Esophagus (tissue), 2 donors: ENCODE results near the gene FER1L5. TPM values are rescaled to one million over a fixed set of nuclear protein-coding genes. Genes with fewer than 3 reads are reported as not detected.

ENCODE experiments used
- H3K27ac ChIP-seq, 2 donors: one replicate each; pipeline ENCODE4 v1.5.1; 2013; ENCODE audit warnings: low read depth in 2 of 2, mild to moderate bottlenecking in 2 of 2, inconsistent platforms in 1 of 2, low read length in 1 of 2, moderate library complexity in 1 of 2
- H3K27me3 ChIP-seq, 2 donors: one replicate each; pipeline ENCODE4 v1.6.1; 2013; ENCODE audit warnings: low read length in 2 of 2, control low read depth in 1 of 2, mild to moderate bottlenecking in 1 of 2; ENCODE audit not compliant: insufficient read depth in 2 of 2, control insufficient read depth in 1 of 2
- H3K36me3 ChIP-seq, 2 donors: one replicate each; pipeline ENCODE4 v1.6.1; 2013; ENCODE audit warnings: low read length in 1 of 2; ENCODE audit not compliant: control insufficient read depth in 2 of 2, insufficient read depth in 2 of 2
- H3K4me1 ChIP-seq, 2 donors: one replicate each; pipeline ENCODE4 v1.6.1; 2013; ENCODE audit warnings: low read length in 1 of 2; ENCODE audit not compliant: control insufficient read depth in 2 of 2, insufficient read depth in 2 of 2
- H3K4me3 ChIP-seq, 2 donors: one replicate each; pipeline ENCODE4 v1.5.1; 2013; ENCODE audit warnings: low read length in 2 of 2, mild to moderate bottlenecking in 2 of 2, low read depth in 1 of 2, moderate library complexity in 1 of 2
- H3K9me3 ChIP-seq, 2 donors: one replicate each; pipeline ENCODE4 v1.6.1; 2013; ENCODE audit warnings: mild to moderate bottlenecking in 2 of 2, low read depth in 1 of 2, low read length in 1 of 2, moderate library complexity in 1 of 2; ENCODE audit not compliant: control insufficient read depth in 2 of 2, insufficient read depth in 1 of 2
- WGBS, 2 donors: extraction: QIAGEN DNeasy Blood & Tissue Kit; methylation state at CpG; one replicate each; pipeline ENCODE4 v1.1.7; 2013; 5-methylcytosine and 5-hydroxymethylcytosine counted together
- polyA plus RNA-seq, 2 donors: library from polyadenylated mRNA; stranded (reverse); fragments of 200-250 nt; gene quantifications; one replicate each; pipeline ENCODE4 v1.2.3, GENCODE V29; 2013
- donor health status: healthy with polysubstance abuse.
- donor health status: Bipolar disorder and iron deficiency.

FER1L5 gene
- polyA plus RNA-seq, 2 donors: 0.02 to 0.20 TPM

GRCh38 chr2:96730212-96730611, 87.6 kb downstream of the FER1L5 start:
- H3K4me1 ChIP-seq: no peaks in the 10 kb centered on the region

GRCh38 chr2:96733931-96734330, 91.4 kb downstream of the FER1L5 start:
- Histone ChIP-seq H3K36me3 (peaks cover 14 to 20% of the 10 kb centered on the region in 2 donors), H3K4me1 (no peaks in the 10 kb centered on the region), H3K9me3 (no peaks in the 10 kb centered on the region), H3K4me3 (no peak overlapping the region), H3K27ac (no peak overlapping the region), H3K27me3 (no peaks in the 10 kb centered on the region)
- WGBS, 2 donors: 83% methylated on average over 3 of the region's 3 CpGs

More at GRCh38 chr2:96730212-96730611, 87.6 kb downstream of the FER1L5 start:
- peaks cover 14 to 25% of the 10 kb centered on the region in 2 donors for H3K36me3 ChIP-seq
- H3K4me3 ChIP-seq: no peak overlapping the region
- no peaks in the 10 kb centered on the region for H3K9me3 ChIP-seq
- H3K27me3 ChIP-seq: no peaks in the 10 kb centered on the region
- H3K27ac ChIP-seq: no peak overlapping the region
- 63 to 77% methylated on average over 2 of the region's 2 CpGs for WGBS, 2 donors

DNA sequence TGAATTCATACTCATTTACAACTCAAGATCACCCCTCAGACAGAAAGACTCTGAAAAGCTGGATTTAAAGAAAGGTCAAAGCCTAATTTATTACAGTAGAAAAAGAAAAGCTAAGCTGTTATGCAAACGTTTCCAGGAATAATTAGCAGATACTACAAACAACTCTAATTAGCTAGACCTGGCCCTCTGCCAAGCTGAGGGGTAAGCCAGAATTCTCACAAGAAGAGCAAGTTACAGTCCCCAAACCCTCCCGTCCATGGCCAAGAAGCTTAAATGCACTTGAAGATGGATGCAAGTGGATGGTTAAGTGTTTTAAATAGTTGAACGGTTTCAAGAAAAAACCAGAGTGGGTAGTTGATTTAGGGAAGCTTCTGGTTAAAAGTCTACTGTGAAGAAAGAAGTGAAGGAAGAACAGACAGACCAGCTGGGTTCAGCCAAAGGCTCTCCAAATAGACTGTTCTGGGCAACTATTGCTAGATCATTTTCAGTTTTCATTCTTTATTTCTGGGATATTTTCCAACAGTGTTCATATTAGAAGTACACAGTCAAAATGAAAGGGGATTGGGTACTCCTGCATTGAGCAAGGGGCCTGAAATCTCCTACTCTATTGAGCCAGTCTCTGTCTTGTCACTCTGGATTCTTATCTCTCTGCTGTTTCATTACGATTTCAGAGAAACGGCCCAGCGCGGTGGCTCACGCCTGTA, 92.5 kb downstream of the FER1L5 start:
- H3K36me3 ChIP-seq: peaks cover 14 to 20% of the 10 kb centered on the region in 2 donors
- no peaks in the 10 kb centered on the region for H3K27me3 ChIP-seq
- H3K4me3 ChIP-seq: no peak overlapping the region
- H3K27ac ChIP-seq: no peak overlapping the region
- WGBS, 2 donors: 68 to 70% methylated on average over 8 of the region's 8 CpGs
- H3K4me1 ChIP-seq: no peaks in the 10 kb centered on the region
- H3K9me3 ChIP-seq: no peaks in the 10 kb centered on the region

- Histone ChIP-seq H3K36me3 (peaks cover 6 to 12% of the 10 kb centered on the region in 2 donors), H3K4me3 (no peak overlapping the region), H3K27ac (no peak overlapping the region), H3K27me3 (no peaks in the 10 kb centered on the region), H3K4me1 (no peaks in the 10 kb centered on the region), H3K9me3 (no peaks in the 10 kb centered on the region)
- WGBS, 2 donors: 70 to 73% methylated on average over 2 of the region's 2 CpGs
Measured at GRCh38 chr2:96737251-96737650, 94.7 kb downstream of the FER1L5 start.

DNA sequence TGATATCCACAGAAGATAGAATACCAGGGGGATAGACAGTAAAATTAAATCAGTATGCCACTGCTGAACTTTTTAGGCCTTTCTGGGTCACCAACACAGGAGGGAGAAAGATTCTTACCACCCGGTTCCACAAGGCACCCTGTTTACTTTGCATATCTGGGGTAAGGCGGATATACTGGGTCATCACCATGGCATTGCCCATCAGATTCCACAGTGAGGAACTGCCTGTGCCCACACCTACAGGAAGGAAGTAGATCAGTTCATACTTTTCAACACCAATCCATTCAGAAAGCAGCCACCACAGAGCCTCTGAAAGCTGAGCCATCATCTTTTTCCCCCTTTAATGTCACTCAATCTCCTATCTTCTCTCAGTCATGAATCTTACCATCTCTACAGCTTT, 95.3 kb downstream of the FER1L5 start:
- WGBS, 2 donors: 64 to 67% methylated on average over 2 of the region's 2 CpGs
- H3K36me3 ChIP-seq: peaks cover 6 to 11% of the 10 kb centered on the region in 2 donors

GRCh38 chr2:96739076-96739632, 96.6 kb downstream of the FER1L5 start:
- peaks cover 0 to 3% of the 10 kb centered on the region in 2 donors for H3K36me3 ChIP-seq
- H3K9me3 ChIP-seq: no peaks in the 10 kb centered on the region
- H3K27me3 ChIP-seq: no peaks in the 10 kb centered on the region
- peak overlapping the region; percentile 10 to 77 for H3K27ac ChIP-seq
- WGBS, 2 donors: 8 to 15% methylated on average over 4 of the region's 4 CpGs
- H3K4me1 ChIP-seq: no peaks in the 10 kb centered on the region
- peak overlapping the region; percentile 82 to 92 for H3K4me3 ChIP-seq

More for the DNA sequence above, 95.3 kb downstream of the FER1L5 start:
- Histone ChIP-seq H3K27me3 (no peaks in the 10 kb centered on the region), H3K4me1 (no peaks in the 10 kb centered on the region), H3K4me3 (no peak overlapping the region), H3K27ac (no peak overlapping the region), H3K9me3 (no peaks in the 10 kb centered on the region)

GRCh38 chr2:96739633-96740428, 97.3 kb downstream of the FER1L5 start, which contains the start of gene LMAN2L:
Gene LMAN2L (minus strand): TSS chr2:96740064. CDS start chr2:96740040, 24 bp downstream.
- WGBS, 2 donors: 0 to 1% methylated on average over 43 of the region's 43 CpGs
- Histone ChIP-seq H3K36me3 (no peaks in the 10 kb centered on the region), H3K27me3 (no peaks in the 10 kb centered on the region), H3K4me1 (no peaks in the 10 kb centered on the region), H3K4me3 (peak within 1 kb of the TSS; percentile 82 to 92), H3K9me3 (no peaks in the 10 kb centered on the region), H3K27ac (peak within 1 kb of the TSS; percentile 10 to 77)

DNA sequence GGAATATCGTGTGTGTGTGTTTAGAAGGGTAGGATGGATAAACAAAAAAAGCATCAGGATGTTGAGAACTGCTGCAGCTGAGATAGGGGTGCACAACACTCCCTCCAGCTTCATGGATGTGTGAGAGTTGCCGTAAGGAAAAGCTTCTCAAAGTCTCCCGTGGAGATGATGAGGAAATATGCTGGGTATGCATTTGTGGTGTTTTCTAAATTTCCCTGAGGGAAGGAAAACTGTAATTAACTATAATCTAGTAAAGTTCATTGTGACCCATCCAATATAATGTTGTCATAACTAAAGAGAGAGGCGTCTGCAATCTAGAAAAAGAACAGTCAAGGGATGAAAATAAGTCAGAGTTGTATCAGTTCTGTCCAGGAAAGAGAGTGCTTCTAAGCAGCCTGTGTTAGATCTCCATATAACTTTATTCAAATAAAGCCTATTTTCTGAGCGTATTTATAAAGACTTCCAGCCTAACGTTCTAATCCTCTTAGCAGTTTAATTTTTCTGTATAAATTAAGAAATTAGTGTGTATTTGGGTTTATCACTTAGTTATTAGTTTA, 104.6 kb downstream of the FER1L5 start:
- H3K27ac ChIP-seq: no peak overlapping the region
- WGBS, 2 donors: 50 to 57% methylated on average over 6 of the region's 6 CpGs
- H3K4me3 ChIP-seq: no peak overlapping the region
- H3K27me3 ChIP-seq: no peaks in the 10 kb centered on the region
- no peaks in the 10 kb centered on the region for H3K9me3 ChIP-seq
- no peaks in the 10 kb centered on the region for H3K4me1 ChIP-seq
- H3K36me3 ChIP-seq: no peaks in the 10 kb centered on the region

DNA sequence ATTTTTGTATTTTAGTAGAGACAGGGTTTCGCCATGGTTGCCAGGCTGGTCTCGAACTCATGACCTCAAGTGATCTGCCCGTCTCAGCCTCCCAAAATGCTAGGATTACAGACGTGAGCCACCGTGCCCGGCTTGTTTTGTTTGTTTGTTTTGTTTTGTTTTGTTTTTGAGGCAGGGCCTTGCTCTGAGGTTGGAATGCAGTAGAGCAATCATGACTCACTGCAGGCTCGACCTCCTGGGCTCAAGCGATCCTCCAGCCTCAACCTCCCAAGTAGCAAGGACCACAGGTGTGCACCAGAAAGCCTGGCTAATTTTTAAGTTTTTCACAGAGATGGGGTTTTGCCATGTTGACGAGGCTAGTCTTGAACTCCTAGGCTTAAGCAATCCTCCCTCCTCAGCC, 109.2 kb downstream of the FER1L5 start:
- H3K27me3 ChIP-seq: no peaks in the 10 kb centered on the region
- H3K27ac ChIP-seq: no peak overlapping the region
- 84 to 87% methylated on average over 9 of the region's 9 CpGs for WGBS, 2 donors
- H3K36me3 ChIP-seq: no peaks in the 10 kb centered on the region
- no peaks in the 10 kb centered on the region for H3K9me3 ChIP-seq
- no peaks in the 10 kb centered on the region for H3K4me1 ChIP-seq
- no peak overlapping the region for H3K4me3 ChIP-seq
